Keratinocyte (primary cell): Measurements from ENCODE around the gene TRIM73.
"Not testable (repeated sequence)": the region's sequence is repeated elsewhere in the genome, so short reads cannot be mapped to it uniquely, and the experiment has no call there.

Experiments
- EZH2 ChIP-seq: IDR thresholded peaks from one replicate; pipeline ENCODE4 v1.6.1; 2012; ENCODE audit warnings: inconsistent platforms, mild to moderate bottlenecking, low read length, moderate library complexity
- TF ChIP-seq, protein P1 (sequence below), 3 experiments: IDR thresholded peaks in 1 of 3; conservative IDR thresholded peaks in 1 of 3; optimal IDR thresholded peaks in 1 of 3; 2 replicates in 2 of 3; 3 replicates in 1 of 3; pipeline versions ENCODE3 to v1.5.1; 2011; ENCODE audit warnings: low read length in 3 of 3, mild to moderate bottlenecking in 3 of 3, moderate library complexity in 2 of 3, control low read depth in 1 of 3, inconsistent platforms in 1 of 3; ENCODE audit not compliant: insufficient read depth in 2 of 3; ENCODE audit errors: extremely low read depth in 1 of 3

- TF ChIP-seq, protein P1, sequence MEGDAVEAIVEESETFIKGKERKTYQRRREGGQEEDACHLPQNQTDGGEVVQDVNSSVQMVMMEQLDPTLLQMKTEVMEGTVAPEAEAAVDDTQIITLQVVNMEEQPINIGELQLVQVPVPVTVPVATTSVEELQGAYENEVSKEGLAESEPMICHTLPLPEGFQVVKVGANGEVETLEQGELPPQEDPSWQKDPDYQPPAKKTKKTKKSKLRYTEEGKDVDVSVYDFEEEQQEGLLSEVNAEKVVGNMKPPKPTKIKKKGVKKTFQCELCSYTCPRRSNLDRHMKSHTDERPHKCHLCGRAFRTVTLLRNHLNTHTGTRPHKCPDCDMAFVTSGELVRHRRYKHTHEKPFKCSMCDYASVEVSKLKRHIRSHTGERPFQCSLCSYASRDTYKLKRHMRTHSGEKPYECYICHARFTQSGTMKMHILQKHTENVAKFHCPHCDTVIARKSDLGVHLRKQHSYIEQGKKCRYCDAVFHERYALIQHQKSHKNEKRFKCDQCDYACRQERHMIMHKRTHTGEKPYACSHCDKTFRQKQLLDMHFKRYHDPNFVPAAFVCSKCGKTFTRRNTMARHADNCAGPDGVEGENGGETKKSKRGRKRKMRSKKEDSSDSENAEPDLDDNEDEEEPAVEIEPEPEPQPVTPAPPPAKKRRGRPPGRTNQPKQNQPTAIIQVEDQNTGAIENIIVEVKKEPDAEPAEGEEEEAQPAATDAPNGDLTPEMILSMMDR (optimal IDR thresholded peaks at IDR 0.05 in 1 of 3, IDR thresholded peaks at IDR 0.05 in 1 of 3, conservative IDR thresholded peaks at IDR 0.05 in 1 of 3; ENCODE audit: extremely low read depth in 1 of 3, insufficient read depth in 2 of 3, low read length in 3 of 3) = not testable (repeated sequence)
- not testable (repeated sequence) for TF ChIP-seq EZH2
Observed at GRCh38 chr7:75419210-75419609, 23.8 kb downstream of the TRIM73 start.
